ENCODE measurements around the gene TMEM269. TPM values are rescaled to one million over a fixed set of nuclear protein-coding genes. Genes with fewer than 3 reads are reported as not detected.
"Not testable (repeated sequence)": the region's sequence is repeated elsewhere in the genome, so short reads cannot be mapped to it uniquely, and the experiment has no call there.

TMEM269 gene
- total RNA-seq, 1 donor from 2014 or later: 0.67 TPM

DNA sequence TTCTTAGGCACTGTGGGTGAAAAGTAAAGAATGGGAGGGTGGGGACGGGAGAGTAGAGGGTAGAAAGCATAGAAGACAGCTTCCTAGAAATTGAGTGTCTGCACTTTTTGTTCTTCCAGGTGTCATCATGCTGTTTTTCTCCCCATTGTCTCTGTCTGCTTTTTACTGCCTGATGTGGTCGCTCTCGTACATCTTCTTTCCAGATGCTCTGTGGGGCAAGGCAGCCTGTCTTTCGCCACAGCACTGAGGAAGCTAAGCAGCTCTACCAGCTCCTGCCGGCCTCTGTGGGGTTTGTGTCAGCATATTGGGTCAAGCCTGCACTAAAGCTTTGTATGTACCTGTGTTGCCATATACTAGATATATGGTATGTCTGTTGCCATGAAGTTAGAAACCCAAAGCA is 13.2 kb downstream of the TMEM269 start:
- TF ChIP-seq, protein P1, sequence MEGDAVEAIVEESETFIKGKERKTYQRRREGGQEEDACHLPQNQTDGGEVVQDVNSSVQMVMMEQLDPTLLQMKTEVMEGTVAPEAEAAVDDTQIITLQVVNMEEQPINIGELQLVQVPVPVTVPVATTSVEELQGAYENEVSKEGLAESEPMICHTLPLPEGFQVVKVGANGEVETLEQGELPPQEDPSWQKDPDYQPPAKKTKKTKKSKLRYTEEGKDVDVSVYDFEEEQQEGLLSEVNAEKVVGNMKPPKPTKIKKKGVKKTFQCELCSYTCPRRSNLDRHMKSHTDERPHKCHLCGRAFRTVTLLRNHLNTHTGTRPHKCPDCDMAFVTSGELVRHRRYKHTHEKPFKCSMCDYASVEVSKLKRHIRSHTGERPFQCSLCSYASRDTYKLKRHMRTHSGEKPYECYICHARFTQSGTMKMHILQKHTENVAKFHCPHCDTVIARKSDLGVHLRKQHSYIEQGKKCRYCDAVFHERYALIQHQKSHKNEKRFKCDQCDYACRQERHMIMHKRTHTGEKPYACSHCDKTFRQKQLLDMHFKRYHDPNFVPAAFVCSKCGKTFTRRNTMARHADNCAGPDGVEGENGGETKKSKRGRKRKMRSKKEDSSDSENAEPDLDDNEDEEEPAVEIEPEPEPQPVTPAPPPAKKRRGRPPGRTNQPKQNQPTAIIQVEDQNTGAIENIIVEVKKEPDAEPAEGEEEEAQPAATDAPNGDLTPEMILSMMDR (IDR thresholded peaks at IDR 0.05): no peak
- H3K4me3 Mint-ChIP-seq (ENCODE audit: unreplicated experiment): no peak overlapping the region
- DNase-seq (ENCODE audit: extremely low spot score, unreplicated experiment): no peak

GRCh38 chr1:42801832-42802473 is 17.2 kb downstream of the TMEM269 start:
- Mint-ChIP-seq H3K27ac (ENCODE audit: unreplicated experiment) (no peak overlapping the region), H3K4me3 (ENCODE audit: unreplicated experiment) (no peak overlapping the region), H3K4me1 (ENCODE audit: unreplicated experiment) (no peaks in the 10 kb centered on the region), H3K36me3 (ENCODE audit: unreplicated experiment) (peaks cover 23% of the 10 kb centered on the region), H3K27me3 (ENCODE audit: unreplicated experiment) (no peaks in the 10 kb centered on the region), H3K9me3 (ENCODE audit: unreplicated experiment) (no peaks in the 10 kb centered on the region)
- no peak for DNase-seq (ENCODE audit: extremely low spot score, unreplicated experiment)
- TF ChIP-seq, protein P1 (IDR thresholded peaks at IDR 0.05): no peak

More for the DNA sequence above, 13.2 kb downstream of the TMEM269 start:
- Mint-ChIP-seq H3K9me3 (ENCODE audit: unreplicated experiment) (no peaks in the 10 kb centered on the region), H3K4me1 (ENCODE audit: unreplicated experiment) (no peaks in the 10 kb centered on the region), H3K36me3 (ENCODE audit: unreplicated experiment) (no peaks in the 10 kb centered on the region), H3K27me3 (ENCODE audit: unreplicated experiment) (no peaks in the 10 kb centered on the region), H3K27ac (ENCODE audit: unreplicated experiment) (no peak overlapping the region)

- Mint-ChIP-seq H3K27ac (ENCODE audit: unreplicated experiment) (no peak overlapping the region), H3K9me3 (ENCODE audit: unreplicated experiment) (no peaks in the 10 kb centered on the region), H3K4me1 (ENCODE audit: unreplicated experiment) (no peaks in the 10 kb centered on the region), H3K36me3 (ENCODE audit: unreplicated experiment) (peaks cover 41% of the 10 kb centered on the region), H3K27me3 (ENCODE audit: unreplicated experiment) (no peaks in the 10 kb centered on the region), H3K4me3 (ENCODE audit: unreplicated experiment) (no peak overlapping the region)
- no peak for DNase-seq (ENCODE audit: extremely low spot score, unreplicated experiment)
- TF ChIP-seq, protein P1 (IDR thresholded peaks at IDR 0.05): no peak
These were observed 21.4 kb downstream of the TMEM269 start for GRCh38 chr1:42806171-42806570.

DNA sequence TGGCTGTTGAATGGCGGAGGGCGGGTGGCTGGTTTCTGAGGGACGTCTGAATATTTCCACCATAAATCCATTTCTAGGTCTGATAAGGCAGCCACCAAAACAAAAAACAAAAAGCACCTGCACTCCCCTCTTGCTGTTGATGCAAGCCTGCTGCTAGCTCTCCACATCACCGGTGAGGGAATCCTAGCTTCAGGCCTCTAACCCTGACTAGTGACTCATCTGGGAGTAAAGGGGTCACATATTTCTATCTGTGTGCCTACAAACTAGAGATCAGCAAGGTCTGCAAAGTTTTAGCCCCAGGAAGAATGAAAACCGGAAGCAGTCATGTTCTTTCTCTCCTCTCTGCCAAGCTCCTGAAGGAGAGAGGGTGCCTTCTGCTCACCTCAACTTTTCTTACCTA is 21.8 kb downstream of the TMEM269 start:
- H3K9me3 Mint-ChIP-seq (ENCODE audit: unreplicated experiment): no peaks in the 10 kb centered on the region
- no peaks in the 10 kb centered on the region for H3K27me3 Mint-ChIP-seq (ENCODE audit: unreplicated experiment)
- DNase-seq (ENCODE audit: extremely low spot score, unreplicated experiment): no peak
- peaks cover 43% of the 10 kb centered on the region for H3K36me3 Mint-ChIP-seq (ENCODE audit: unreplicated experiment)
- no peak overlapping the region for H3K4me3 Mint-ChIP-seq (ENCODE audit: unreplicated experiment)
- no peak overlapping the region for H3K27ac Mint-ChIP-seq (ENCODE audit: unreplicated experiment)
- H3K4me1 Mint-ChIP-seq (ENCODE audit: unreplicated experiment): no peaks in the 10 kb centered on the region
- TF ChIP-seq, protein P1 (IDR thresholded peaks at IDR 0.05): no peak

GRCh38 chr1:42807056-42807668 is 22.4 kb downstream of the TMEM269 start:
- H3K9me3 Mint-ChIP-seq (ENCODE audit: unreplicated experiment): no peaks in the 10 kb centered on the region
- no peaks in the 10 kb centered on the region for H3K27me3 Mint-ChIP-seq (ENCODE audit: unreplicated experiment)
- TF ChIP-seq, protein P1 (IDR thresholded peaks at IDR 0.05): no peak
- no peak for DNase-seq (ENCODE audit: extremely low spot score, unreplicated experiment)
- no peaks in the 10 kb centered on the region for H3K4me1 Mint-ChIP-seq (ENCODE audit: unreplicated experiment)
- peaks cover 43% of the 10 kb centered on the region for H3K36me3 Mint-ChIP-seq (ENCODE audit: unreplicated experiment)
- H3K27ac Mint-ChIP-seq (ENCODE audit: unreplicated experiment): no peak overlapping the region
- H3K4me3 Mint-ChIP-seq (ENCODE audit: unreplicated experiment): no peak overlapping the region

- H3K27ac Mint-ChIP-seq (ENCODE audit: unreplicated experiment); H3K27me3 Mint-ChIP-seq (ENCODE audit: unreplicated experiment); H3K9me3 Mint-ChIP-seq (ENCODE audit: unreplicated experiment); DNase-seq (ENCODE audit: extremely low spot score, unreplicated experiment); H3K4me3 Mint-ChIP-seq (ENCODE audit: unreplicated experiment): not testable (repeated sequence)
- Mint-ChIP-seq H3K4me1 (ENCODE audit: unreplicated experiment) (peaks cover 25% of the 10 kb centered on the region), H3K36me3 (ENCODE audit: unreplicated experiment) (peaks cover 15% of the 10 kb centered on the region)
These were observed 30.0 kb downstream of the TMEM269 start for GRCh38 chr1:42814815-42815214.

Data from osteocyte (in vitro differentiated cells).